Astrocyte (in vitro differentiated cells and primary cell): ENCODE measurements around the gene TLNRD1.

ENCODE experiments used
- CTCF ChIP-seq: IDR thresholded peaks from 2 replicates; pipeline ENCODE4 v1.5.1; 2011; ENCODE audit warnings: low read depth, mild to moderate bottlenecking, inconsistent platforms, low read length, moderate library complexity; ENCODE audit not compliant: insufficient read depth
- EZH2 ChIP-seq: IDR thresholded peaks from 2 replicates; pipeline ENCODE4 v1.6.1; 2012; ENCODE audit warnings: mild to moderate bottlenecking, low read length, inconsistent platforms; ENCODE audit not compliant: insufficient read depth

- TF ChIP-seq CTCF (no peak), EZH2 (no peak)
Observed at GRCh38 chr15:81011593-81011992, 10.9 kb downstream of the TLNRD1 start.
